Dermis microvascular lymphatic vessel endothelial cell (primary cell): ENCODE results near the gene CYTH4. TPM values are rescaled to one million over a fixed set of nuclear protein-coding genes. Genes with fewer than 3 reads are reported as not detected.

Experiments
- DNase-seq, 2 donors: peaks; one replicate each; pipeline versions ENCODE4 v3.0.0 to v3.0.0-alpha.2; 2010; ENCODE audit warnings: low read depth in 2 of 2
- total RNA-seq: library from RNA; depleted of rRNA; stranded (reverse); fragments of >200 nt; gene quantifications from 2 replicates; pipeline ENCODE4 v1.2.1, GENCODE V29; 2014

Gene CYTH4
- total RNA-seq, 1 donor from 2014 or later = 0.13 TPM

GRCh38 chr22:37329238-37330140, 47.2 kb downstream of the CYTH4 start:
- no peak for DNase-seq

DNA sequence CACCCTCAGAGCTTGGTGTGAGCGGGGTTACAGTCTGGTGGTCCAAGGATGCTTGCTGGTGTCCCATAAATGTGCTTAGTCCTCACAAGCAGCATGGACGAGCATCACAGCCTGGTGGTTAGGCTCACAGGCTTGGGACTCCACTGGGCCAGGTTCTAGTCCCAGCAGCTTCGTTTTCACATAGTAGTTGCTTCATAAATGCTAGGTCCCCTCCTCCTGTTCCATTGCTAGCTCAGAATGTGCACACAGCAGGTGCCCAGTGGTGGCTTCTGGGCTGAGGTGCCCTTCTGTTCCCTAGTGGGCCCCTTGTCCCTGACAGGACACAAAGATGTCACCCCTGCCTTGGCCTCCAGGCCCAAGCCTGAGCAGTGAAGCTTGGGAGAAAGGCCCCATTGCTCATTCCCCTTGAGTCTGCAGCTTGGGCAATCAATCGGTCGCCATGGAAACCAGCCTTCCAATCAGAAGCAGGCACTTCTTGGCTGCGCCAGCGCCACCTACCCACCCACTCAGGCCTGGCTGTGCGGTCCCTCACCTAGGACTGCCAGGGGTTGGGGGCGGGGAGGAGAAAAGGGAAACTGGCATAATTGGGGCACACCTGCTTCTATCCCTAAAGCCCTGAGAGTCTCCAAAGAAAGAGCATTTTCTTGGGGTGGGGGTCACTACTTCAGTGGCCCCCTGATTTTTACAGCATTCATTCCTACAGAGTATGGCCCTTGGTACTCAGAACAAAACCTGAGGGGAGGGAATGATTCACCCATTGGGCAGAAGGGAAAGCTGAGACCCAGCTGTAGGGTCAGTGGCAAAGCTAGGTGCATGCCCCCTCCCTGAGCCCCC, 48.1 kb downstream of the CYTH4 start:
- DNase-seq = peak in 1 of 2 donors; percentile 62

DNA sequence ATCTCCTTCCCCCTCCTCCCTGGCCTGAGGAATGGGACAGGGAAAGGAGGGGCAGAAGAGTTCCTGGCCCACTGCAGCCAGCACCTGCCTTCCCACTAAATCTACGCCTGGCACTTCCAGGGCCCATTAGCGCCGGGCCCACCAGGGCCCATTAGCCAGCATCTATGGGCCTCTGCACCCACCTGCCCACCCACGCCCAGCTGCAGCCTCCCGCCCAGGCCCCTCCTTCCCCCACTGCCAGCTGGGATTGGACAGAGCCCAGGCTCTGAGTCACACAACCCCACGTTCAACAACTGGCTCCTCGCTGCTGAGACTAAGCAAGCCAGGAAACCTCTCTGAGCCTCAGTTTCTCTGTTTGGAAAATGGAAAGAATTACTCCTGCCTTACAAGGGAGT, 48.7 kb downstream of the CYTH4 start:
- peak in 1 of 2 donors; percentile 45 for DNase-seq

- peak in 1 of 2 donors; percentile 46 for DNase-seq
Measured at GRCh38 chr22:37331856-37332536, 49.7 kb downstream of the CYTH4 start.

DNA sequence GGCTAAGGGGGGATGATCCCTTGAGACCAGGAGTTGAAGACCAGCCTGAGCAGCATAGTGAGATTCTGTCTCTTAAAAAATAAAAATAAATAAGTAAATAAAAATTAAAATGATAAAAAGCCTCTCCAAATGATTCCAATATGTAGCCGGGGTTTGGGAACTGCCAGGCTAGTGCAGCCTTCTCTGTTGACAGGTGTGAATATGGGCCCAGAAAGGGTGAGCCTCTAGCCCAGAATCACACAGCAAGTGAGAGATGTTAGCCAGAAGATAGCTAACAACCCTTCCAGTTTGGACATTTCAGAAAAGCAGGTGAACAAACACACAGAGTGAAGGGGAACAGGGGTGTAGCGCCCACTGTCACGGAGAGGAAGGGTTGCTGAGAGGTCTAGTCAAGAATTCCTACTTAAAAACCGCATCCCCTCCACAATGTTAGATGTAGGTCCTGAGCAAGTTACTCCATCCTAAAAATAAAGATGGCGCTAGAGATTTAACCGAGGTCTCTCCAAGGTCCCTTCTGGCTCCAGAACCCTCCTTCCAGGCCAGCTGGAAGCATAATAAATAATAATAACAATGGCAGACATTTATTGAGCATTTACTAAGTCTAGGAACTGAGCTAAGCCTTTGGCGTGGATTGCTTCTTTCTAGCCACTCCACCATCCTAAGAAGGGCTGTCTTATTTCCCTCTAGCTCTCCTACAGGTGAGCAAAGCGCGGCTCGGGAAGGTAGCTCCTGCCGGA, 51.6 kb downstream of the CYTH4 start:
- DNase-seq = no peak

- DNase-seq = no peak
Measured at GRCh38 chr22:37334461-37334858, 52.2 kb downstream of the CYTH4 start.

DNA sequence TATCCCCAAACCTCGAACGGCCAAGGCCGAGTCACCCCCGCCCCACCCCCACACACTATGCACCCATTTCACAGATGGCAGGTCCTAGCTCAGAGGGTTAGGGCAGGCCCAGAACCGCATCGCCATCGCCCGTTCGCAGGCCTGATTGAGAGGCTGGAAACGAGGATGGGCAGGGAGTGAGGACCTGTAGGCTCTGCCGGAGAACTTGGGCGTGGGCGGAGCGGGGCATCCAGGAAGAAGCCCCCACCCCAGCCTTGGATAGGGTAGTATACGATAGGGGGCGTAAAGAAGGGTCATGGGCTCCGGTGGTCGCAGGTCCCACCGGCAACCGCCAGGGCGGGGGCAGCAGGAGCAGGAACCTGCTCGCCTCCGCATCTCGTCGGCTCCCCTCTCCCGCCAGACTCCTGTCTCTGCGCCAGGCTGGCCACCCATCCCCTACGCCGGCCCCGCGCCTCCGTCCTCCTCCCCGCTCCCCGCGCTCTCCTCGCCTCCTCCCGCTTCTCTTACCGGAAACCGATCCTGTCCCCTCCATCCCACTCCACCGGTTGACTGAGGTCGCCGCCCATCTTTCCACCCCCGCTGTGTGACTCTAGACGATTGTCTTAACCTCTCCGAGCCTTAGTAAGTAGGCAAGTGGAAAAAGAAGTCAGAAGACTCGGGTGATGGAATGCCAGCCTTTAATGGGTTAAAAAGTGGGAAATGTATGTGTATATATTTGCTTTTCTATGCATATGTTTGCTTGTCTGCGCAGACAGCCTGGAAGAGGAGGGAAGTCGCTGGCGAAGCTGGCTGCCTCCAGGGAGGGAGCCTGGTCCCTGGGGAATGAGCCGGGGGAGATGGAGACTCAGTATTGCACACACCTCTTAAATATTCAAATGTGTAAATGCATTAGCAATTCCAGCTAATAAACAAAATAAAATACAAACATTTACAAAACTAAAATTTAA, 52.8 kb downstream of the CYTH4 start:
- no peak for DNase-seq

DNA sequence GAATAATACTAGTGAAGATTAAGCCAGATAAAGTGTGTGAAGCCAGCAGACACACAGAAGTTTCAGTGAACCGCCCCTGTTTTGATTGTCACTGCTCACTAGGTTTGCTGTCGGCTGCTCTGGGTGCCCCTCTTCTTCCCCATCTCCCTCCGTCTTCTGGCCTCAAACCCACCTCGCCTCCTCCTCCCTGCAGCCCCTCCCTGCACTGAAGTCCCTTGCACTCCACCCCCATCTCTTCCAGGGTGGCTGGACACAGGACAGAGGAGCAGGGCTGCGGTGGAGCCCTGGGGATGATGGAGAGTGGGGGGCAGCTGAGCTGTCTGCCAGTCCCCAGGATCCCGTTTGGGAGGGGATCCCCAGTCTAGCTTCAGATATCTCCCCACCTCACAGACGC, 53.5 kb downstream of the CYTH4 start:
- no peak for DNase-seq

- DNase-seq = no peak
Measured at GRCh38 chr22:37336579-37336978, 54.3 kb downstream of the CYTH4 start.

- DNase-seq = no peak
Measured at GRCh38 chr22:37337204-37337943, 55.1 kb downstream of the CYTH4 start.

DNA sequence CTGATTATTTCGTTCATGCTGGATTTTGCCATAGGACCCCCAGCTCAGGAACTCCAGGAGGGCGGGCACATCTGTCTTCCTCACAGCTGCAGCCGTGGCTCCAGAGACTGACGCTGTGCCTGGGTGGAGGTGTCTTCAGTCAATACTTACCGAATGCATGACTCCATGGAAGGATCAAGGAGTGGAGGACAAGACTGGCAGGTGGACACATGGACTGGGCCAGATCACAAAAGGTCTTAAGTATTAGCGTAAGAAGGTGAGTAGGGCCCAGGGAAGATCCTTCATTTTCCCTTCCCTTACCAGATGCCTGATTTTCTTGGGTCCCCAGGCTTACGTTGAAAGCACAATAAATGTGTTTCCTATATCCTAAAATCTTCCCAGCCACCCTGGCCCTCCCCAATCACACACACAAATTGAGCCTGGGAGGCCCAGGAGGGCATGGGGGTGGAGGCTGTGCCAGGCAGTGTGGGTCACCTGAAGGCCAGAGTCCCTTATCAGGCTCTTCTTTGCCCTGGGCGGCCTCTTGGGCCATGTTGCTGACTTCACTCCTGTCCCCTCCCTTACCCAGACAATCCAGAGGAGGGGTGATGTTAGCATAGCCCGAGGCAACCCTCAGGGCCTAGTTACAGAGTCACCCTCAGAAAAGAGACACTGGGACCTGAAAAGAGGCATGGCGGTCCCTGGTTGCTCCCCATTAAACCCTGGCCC, 56.4 kb downstream of the CYTH4 start:
- no peak for DNase-seq

GRCh38 chr22:37340331-37341262, 58.3 kb downstream of the CYTH4 start:
- DNase-seq = no peak

- no peak for DNase-seq
Measured at GRCh38 chr22:37342065-37342464, 59.8 kb downstream of the CYTH4 start.

- DNase-seq = no peak
Measured at GRCh38 chr22:37343348-37343747, 61.0 kb downstream of the CYTH4 start.

GRCh38 chr22:37343863-37344734, 61.8 kb downstream of the CYTH4 start:
- DNase-seq = no peak

GRCh38 chr22:37344735-37345449, 62.6 kb downstream of the CYTH4 start:
- no peak for DNase-seq
